ENCODE data around the gene OR52K1. TPM values are rescaled to one million over a fixed set of nuclear protein-coding genes. Genes with fewer than 3 reads are reported as not detected.
"Not testable (repeated sequence)": the region's sequence is repeated elsewhere in the genome, so short reads cannot be mapped to it uniquely, and the experiment has no call there.

The OR52K1 gene
- total RNA-seq, 2 donors from 2014 or later: not detected

- Mint-ChIP-seq H3K9me3 (no peaks in the 10 kb centered on the region), H3K4me1 (no peaks in the 10 kb centered on the region), H3K27ac (no peak overlapping the region), H3K36me3 (ENCODE audit: low read depth) (no peaks in the 10 kb centered on the region), H3K27me3 (ENCODE audit: insufficient read depth) (no peaks in the 10 kb centered on the region), H3K4me3 (no peak overlapping the region)
- H3K9ac ChIP-seq (ENCODE audit: extremely low read depth, low read length, poor library complexity, severe bottlenecking): no peak overlapping the region
- no peak for DNase-seq
- no peaks in the 10 kb centered on the region for H3K4me1 ChIP-seq (ENCODE audit: control insufficient read depth, insufficient read depth, low read length)
- no peak for TF ChIP-seq CTCF (conservative IDR thresholded peaks at IDR 0.05)
- WGBS, 2 experiments (ENCODE audit: insufficient coverage in 1 of 2, insufficient read length in 1 of 2): 92% methylated on average over 1 of the region's 1 CpG; no CpG with 5 or more reads in 1 of the 2 experiments
- no peaks in the 10 kb centered on the region for H3K36me3 ChIP-seq (ENCODE audit: control insufficient read depth, insufficient read depth, low read length)
- no peaks in the 10 kb centered on the region for H3K9me3 ChIP-seq (ENCODE audit: control insufficient read depth, low read length)
- H3K27me3 ChIP-seq (ENCODE audit: control insufficient read depth, insufficient read depth, low read length, poor library complexity, severe bottlenecking): no peaks in the 10 kb centered on the region
- no peak overlapping the region for H3K4me3 ChIP-seq (ENCODE audit: low read length)
- no peak overlapping the region for H3K27ac ChIP-seq (ENCODE audit: low read depth, low read length)
These were observed 41.2 kb downstream of the OR52K1 start for GRCh38 chr11:4523666-4524065.

GRCh38 chr11:4527926-4528325 is 45.5 kb downstream of the OR52K1 start:
- no peaks in the 10 kb centered on the region for H3K27me3 ChIP-seq (ENCODE audit: control insufficient read depth, insufficient read depth, low read length, poor library complexity, severe bottlenecking)
- H3K27ac Mint-ChIP-seq: no peak overlapping the region
- no peaks in the 10 kb centered on the region for H3K9me3 ChIP-seq (ENCODE audit: control insufficient read depth, low read length)
- 86% methylated on average over 2 of the region's 2 CpGs; no CpG with 5 or more reads in 1 of the 2 experiments for WGBS, 2 experiments (ENCODE audit: insufficient coverage in 1 of 2, insufficient read length in 1 of 2)
- peaks cover 16% of the 10 kb centered on the region for H3K9me3 Mint-ChIP-seq
- no peaks in the 10 kb centered on the region for H3K36me3 Mint-ChIP-seq (ENCODE audit: low read depth)
- TF ChIP-seq CTCF (conservative IDR thresholded peaks at IDR 0.05): no peak
- no peak overlapping the region for H3K4me3 ChIP-seq (ENCODE audit: low read length)
- DNase-seq: no peak
- H3K9ac ChIP-seq (ENCODE audit: extremely low read depth, low read length, poor library complexity, severe bottlenecking): no peak overlapping the region
- no peak overlapping the region for H3K4me3 Mint-ChIP-seq
- no peaks in the 10 kb centered on the region for H3K36me3 ChIP-seq (ENCODE audit: control insufficient read depth, insufficient read depth, low read length)
- no peaks in the 10 kb centered on the region for H3K4me1 ChIP-seq (ENCODE audit: control insufficient read depth, insufficient read depth, low read length)
- no peak overlapping the region for H3K27ac ChIP-seq (ENCODE audit: low read depth, low read length)
- no peaks in the 10 kb centered on the region for H3K27me3 Mint-ChIP-seq (ENCODE audit: insufficient read depth)
- no peaks in the 10 kb centered on the region for H3K4me1 Mint-ChIP-seq

- not testable (repeated sequence) for H3K4me1 ChIP-seq (ENCODE audit: control insufficient read depth, insufficient read depth, low read length); H3K4me3 ChIP-seq (ENCODE audit: low read length); H3K27ac Mint-ChIP-seq; H3K9me3 ChIP-seq (ENCODE audit: control insufficient read depth, low read length); H3K36me3 ChIP-seq (ENCODE audit: control insufficient read depth, insufficient read depth, low read length); H3K4me3 Mint-ChIP-seq; DNase-seq; H3K27me3 ChIP-seq (ENCODE audit: control insufficient read depth, insufficient read depth, low read length, poor library complexity, severe bottlenecking); H3K27me3 Mint-ChIP-seq (ENCODE audit: insufficient read depth); H3K9ac ChIP-seq (ENCODE audit: extremely low read depth, low read length, poor library complexity, severe bottlenecking); H3K4me1 Mint-ChIP-seq; H3K27ac ChIP-seq (ENCODE audit: low read depth, low read length); H3K36me3 Mint-ChIP-seq (ENCODE audit: low read depth)
- WGBS, 2 experiments (ENCODE audit: insufficient coverage in 1 of 2, insufficient read length in 1 of 2): 72 to 76% methylated on average over 7 to 11 of the region's 11 CpGs
- H3K9me3 Mint-ChIP-seq: peaks cover 16% of the 10 kb centered on the region
These were observed 49.2 kb downstream of the OR52K1 start for GRCh38 chr11:4531686-4532085.

GRCh38 chr11:4539603-4540219 is 57.3 kb downstream of the OR52K1 start:
- Histone ChIP-seq H3K9me3 (ENCODE audit: control insufficient read depth, low read length) (no peaks in the 10 kb centered on the region), H3K27ac (ENCODE audit: low read depth, low read length) (no peak overlapping the region), H3K27me3 (ENCODE audit: control insufficient read depth, insufficient read depth, low read length, poor library complexity, severe bottlenecking) (peaks cover 15% of the 10 kb centered on the region), H3K4me1 (ENCODE audit: control insufficient read depth, insufficient read depth, low read length) (no peaks in the 10 kb centered on the region), H3K4me3 (ENCODE audit: low read length) (no peak overlapping the region), H3K9ac (ENCODE audit: extremely low read depth, low read length, poor library complexity, severe bottlenecking) (no peak overlapping the region), H3K36me3 (ENCODE audit: control insufficient read depth, insufficient read depth, low read length) (no peaks in the 10 kb centered on the region)
- DNase-seq: peak; percentile 81
- TF ChIP-seq CTCF (conservative IDR thresholded peaks at IDR 0.05): peak; percentile 92
- Mint-ChIP-seq H3K27ac (no peak overlapping the region), H3K4me3 (no peak overlapping the region), H3K4me1 (no peaks in the 10 kb centered on the region), H3K9me3 (peaks cover 2% of the 10 kb centered on the region), H3K27me3 (ENCODE audit: insufficient read depth) (peaks cover 20% of the 10 kb centered on the region), H3K36me3 (ENCODE audit: low read depth) (no peaks in the 10 kb centered on the region)
- WGBS, 2 experiments (ENCODE audit: insufficient coverage in 1 of 2, insufficient read length in 1 of 2): 45 to 100% methylated on average over 1 to 3 of the region's 3 CpGs
